Stimulated activated memory B cell treated with anti-CD40 and anti-IgM and Interleukin-4, amounts not matched to agents 10 μg/mL and 1 μg/mL and 100 μg/mL, for 72 hours (primary cell): ENCODE results near the gene SP140.

Experiments used
- ATAC-seq: fragments of 150-1000 bp; cut with Tn5 transposase; 2 replicates; pipeline ENCODE4 v1.10.0; 2021
- H3K27ac Mint-ChIP-seq: one replicate; pipeline ENCODE4 v1.8.0; 2022; ENCODE audit warnings: mild to moderate bottlenecking, mixed read lengths
- H3K27me3 Mint-ChIP-seq: one replicate; pipeline ENCODE4 v1.8.0; 2022; ENCODE audit warnings: mixed read lengths
- H3K36me3 Mint-ChIP-seq: one replicate; pipeline ENCODE4 v1.8.0; 2022; ENCODE audit warnings: mixed read lengths
- H3K4me1 Mint-ChIP-seq: one replicate; pipeline ENCODE4 v1.8.0; 2022; ENCODE audit warnings: mixed read lengths
- H3K4me3 Mint-ChIP-seq: one replicate; pipeline ENCODE4 v1.8.0; 2022; ENCODE audit warnings: mild to moderate bottlenecking, moderate library complexity, mixed read lengths
- H3K9me3 Mint-ChIP-seq: one replicate; pipeline ENCODE4 v1.8.0; 2022; ENCODE audit warnings: mixed read lengths

The SP140 gene

DNA sequence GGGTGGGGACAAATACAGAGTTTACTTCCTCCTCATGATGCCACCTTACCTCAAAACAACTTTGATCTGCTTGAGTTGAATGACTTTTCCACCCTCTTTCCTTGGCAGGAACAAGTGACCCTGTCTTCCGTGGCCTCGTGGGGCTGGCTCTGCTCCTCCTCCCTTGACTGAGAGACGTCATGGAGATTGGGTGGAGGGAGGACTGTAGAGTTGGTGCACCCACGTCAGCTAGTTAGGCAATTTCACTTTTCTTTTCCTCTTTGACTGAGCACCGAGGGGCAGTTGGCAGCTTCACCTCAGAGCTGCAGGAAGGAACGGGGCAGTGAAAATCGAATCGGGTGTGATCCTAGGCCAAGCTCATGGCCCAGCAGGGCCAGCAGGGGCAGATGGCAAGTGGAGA lies at the start of gene SP140:
Gene SP140, plus strand, starts transcription at position 251 of the 400 bp plus-strand sequence. Its CDS starts 109 bp downstream, at position 360.
- Mint-ChIP-seq H3K4me3 (peak within 1 kb of the TSS; percentile 84), H3K27me3 (no peaks in the 10 kb centered on the region), H3K4me1 (peaks cover 74% of the 10 kb centered on the region), H3K9me3 (no peaks in the 10 kb centered on the region), H3K27ac (peak within 1 kb of the TSS; percentile 96), H3K36me3 (peaks cover 41% of the 10 kb centered on the region)
- ATAC-seq, result peak; percentile 91

DNA sequence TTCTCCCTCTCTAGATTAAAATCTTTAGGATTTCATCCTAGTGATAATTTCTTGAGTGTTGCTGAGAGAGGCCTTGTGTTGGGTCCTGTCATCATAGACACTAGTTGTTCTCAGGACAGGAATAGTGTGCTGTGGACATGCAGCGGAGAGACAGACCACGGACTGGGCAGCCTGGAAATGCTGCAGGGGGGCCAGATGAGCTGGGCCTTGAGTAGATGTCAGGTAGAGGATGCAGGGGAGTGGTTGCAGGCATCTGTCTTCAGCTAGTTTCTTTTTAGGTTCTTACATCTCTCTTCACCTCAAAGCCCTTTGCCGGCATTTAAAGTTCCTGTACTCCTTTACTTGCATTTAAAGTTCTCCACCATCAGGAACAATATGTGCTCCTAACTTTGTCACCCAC lies 48.5 kb upstream of the SP140 start:
- H3K36me3 Mint-ChIP-seq, result peaks cover 84% of the 10 kb centered on the region
- H3K4me1 Mint-ChIP-seq, result no peaks in the 10 kb centered on the region
- H3K27me3 Mint-ChIP-seq, result no peaks in the 10 kb centered on the region
- H3K4me3 Mint-ChIP-seq, result no peak overlapping the region
- H3K27ac Mint-ChIP-seq, result peak overlapping the region; percentile 35
- ATAC-seq, result no peak
- peaks cover under 1% of the 10 kb centered on the region for H3K9me3 Mint-ChIP-seq

DNA sequence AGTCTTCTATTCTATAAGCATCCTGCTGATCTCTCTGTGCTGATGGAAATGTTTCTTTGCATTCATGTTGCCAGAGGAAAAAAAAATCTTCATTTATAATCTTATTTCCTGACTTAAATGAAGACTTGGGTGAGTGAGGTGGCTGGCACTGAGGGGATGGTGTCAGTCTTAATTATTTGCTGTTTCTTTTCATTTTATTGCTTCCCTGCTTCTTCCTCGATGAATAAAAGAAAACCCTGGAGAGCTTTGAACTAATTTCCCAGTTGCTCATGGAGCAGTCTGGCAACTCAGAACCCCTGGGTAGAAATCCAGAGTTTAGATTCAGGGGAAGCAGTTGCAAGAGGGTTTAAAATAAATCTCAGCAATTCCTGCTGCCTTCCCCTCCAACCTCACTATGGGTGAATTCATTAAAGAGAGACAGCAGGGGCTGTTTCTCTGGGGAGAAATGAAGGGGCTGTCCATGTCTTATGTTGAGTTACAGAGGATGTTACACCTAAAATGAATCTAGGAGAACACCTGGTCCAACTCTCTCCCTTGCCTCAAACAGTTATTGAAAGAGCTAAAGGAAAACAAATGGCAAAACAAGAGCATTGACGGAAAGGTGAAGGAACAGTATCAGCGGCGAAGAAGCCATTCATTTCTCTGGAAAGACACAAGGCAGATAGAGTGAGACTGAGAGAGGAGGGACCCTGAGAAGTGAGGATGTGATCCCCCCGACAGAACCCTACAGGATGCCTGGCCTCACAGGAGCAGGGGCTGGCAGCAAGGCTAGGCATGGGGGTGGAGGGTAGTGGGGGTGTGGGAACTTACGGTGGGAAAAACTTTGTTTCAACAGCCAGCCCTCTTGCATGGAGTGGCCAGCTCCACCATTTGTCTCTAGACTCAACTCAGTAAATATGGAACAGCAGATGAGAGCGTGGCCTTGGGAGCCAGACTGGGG lies 46.7 kb upstream of the SP140 start:
- peaks cover 2% of the 10 kb centered on the region for H3K9me3 Mint-ChIP-seq
- H3K36me3 Mint-ChIP-seq, result peaks cover 89% of the 10 kb centered on the region
- H3K27me3 Mint-ChIP-seq, result no peaks in the 10 kb centered on the region
- H3K27ac Mint-ChIP-seq, result peak overlapping the region; percentile 7
- ATAC-seq, result no peak
- H3K4me1 Mint-ChIP-seq, result no peaks in the 10 kb centered on the region
- no peak overlapping the region for H3K4me3 Mint-ChIP-seq

DNA sequence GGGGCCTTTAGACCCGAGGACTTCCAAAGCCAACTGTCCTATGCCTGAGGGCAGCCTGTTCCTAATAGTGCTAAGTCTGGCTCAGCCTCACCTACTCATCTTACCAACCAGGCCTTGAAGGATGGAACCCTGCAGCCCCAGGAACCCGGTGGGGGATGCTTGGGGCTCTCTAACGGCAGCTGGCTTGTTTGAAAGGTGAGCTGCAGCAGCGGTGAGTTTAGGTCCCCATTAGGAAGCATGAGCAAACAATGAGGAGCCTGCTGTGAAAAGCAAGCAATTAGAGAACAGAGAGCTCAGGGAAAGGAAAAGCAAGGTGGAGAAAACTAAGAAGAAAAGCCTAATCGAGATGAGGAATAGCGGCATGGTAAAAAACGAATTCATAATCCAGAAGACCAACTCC lies 45.6 kb upstream of the SP140 start:
- H3K36me3 Mint-ChIP-seq, result peaks cover 89% of the 10 kb centered on the region
- no peaks in the 10 kb centered on the region for H3K4me1 Mint-ChIP-seq
- no peak for ATAC-seq
- no peak overlapping the region for H3K4me3 Mint-ChIP-seq
- H3K27me3 Mint-ChIP-seq, result no peaks in the 10 kb centered on the region
- no peak overlapping the region for H3K27ac Mint-ChIP-seq
- peaks cover 2% of the 10 kb centered on the region for H3K9me3 Mint-ChIP-seq

DNA sequence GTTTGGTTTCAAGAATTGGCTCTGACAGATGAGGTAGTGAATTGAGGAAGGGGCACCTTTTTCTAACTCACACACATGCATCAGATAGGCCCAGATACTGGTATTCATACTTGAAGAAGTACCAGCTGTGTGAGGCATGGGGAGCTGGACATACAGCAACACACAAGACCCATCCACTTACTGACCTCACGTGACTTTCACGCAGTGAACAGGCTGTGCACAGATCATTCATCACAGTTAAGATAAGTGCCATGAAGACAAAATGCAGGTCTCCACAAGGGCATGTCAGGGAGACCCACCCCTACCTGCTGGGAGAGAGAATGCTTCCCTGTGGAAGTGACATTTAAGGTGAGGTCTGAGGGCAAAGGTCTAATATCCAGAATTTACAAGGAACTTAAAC lies 44.3 kb upstream of the SP140 start:
- peaks cover 93% of the 10 kb centered on the region for H3K36me3 Mint-ChIP-seq
- H3K27me3 Mint-ChIP-seq, result no peaks in the 10 kb centered on the region
- ATAC-seq, result no peak
- peaks cover 2% of the 10 kb centered on the region for H3K9me3 Mint-ChIP-seq
- H3K4me3 Mint-ChIP-seq, result no peak overlapping the region
- H3K27ac Mint-ChIP-seq, result no peak overlapping the region
- no peaks in the 10 kb centered on the region for H3K4me1 Mint-ChIP-seq

DNA sequence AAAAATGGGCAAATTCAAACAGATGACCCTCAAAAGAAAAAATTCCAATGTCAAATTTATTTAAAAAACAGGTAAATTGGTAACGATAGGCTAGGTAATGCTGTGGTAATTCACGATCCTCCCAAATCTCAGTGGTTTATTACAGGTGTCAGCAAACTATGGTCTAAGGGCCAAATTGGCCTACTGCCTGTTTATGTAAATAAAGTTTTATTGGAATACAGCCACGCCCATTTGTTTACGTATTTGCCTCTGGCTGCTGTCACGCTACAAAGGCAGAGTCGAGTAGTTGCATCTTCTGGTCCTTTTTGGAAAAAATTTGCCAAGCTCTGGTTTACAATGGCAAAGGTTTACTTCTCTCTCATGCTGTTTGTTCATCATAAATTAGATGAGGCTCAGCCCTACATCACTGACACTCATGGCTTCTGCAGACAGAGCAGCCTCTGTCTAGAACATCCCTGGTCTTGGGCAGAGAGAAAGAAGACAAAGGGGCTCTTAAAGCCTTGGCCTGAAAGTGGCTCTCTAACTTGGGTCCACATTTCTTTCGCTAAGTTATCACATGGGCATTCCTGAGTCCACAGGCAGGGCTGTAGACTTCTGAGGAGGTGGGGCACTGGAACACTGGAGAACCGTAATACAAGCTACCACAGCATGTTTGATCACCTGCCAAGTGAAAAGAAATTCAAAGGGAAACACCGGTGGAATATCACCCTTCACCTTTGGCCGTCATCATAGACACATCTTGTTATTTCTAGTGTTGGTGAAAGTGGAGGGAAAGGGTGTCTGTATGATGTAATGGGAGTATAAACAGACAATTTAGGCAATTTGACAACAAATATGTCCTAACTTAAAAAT lies 40.6 kb upstream of the SP140 start:
- Mint-ChIP-seq H3K27ac (no peak overlapping the region), H3K4me1 (peaks cover 6% of the 10 kb centered on the region), H3K36me3 (peaks cover 95% of the 10 kb centered on the region), H3K4me3 (no peak overlapping the region), H3K27me3 (no peaks in the 10 kb centered on the region), H3K9me3 (peaks cover 2% of the 10 kb centered on the region)
- ATAC-seq, result no peak

DNA sequence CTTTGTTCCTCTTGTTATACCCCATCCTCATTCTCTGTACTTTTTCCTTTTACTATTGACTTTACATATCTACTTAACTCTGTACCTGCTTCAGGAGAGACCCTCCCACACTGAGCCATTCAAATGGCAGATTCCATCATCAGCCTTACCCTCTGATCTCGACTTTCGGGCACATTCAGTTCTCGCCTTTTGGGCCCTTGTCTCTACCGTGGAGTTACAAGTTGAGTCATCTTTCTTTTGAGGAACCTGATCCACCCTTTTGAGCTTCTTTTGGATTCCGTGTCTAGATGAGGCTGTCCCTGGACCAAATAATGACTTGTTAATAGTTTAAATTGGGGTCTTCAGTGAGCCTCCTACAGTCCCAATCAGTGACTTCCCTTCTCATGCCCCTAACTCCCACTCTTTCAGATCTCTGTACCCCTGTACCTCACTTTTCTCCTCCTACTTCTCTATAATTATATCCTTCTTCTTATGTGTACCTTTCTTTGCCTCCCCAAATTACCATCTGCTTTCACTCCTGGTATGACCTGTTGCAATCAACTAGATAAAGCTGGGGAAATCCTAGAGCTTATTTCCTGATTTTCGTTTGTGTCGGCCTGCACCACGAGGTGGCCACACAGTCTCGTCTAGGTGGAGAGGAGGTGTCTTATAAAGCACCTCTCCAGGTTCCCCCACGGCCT lies 23.0 kb upstream of the SP140 start:
- peaks cover 70% of the 10 kb centered on the region for H3K36me3 Mint-ChIP-seq
- no peaks in the 10 kb centered on the region for H3K27me3 Mint-ChIP-seq
- no peaks in the 10 kb centered on the region for H3K9me3 Mint-ChIP-seq
- ATAC-seq, result peak; percentile 86
- peak overlapping the region; percentile 71 for H3K4me3 Mint-ChIP-seq
- H3K27ac Mint-ChIP-seq, result peak overlapping the region; percentile 93
- peaks cover 43% of the 10 kb centered on the region for H3K4me1 Mint-ChIP-seq

DNA sequence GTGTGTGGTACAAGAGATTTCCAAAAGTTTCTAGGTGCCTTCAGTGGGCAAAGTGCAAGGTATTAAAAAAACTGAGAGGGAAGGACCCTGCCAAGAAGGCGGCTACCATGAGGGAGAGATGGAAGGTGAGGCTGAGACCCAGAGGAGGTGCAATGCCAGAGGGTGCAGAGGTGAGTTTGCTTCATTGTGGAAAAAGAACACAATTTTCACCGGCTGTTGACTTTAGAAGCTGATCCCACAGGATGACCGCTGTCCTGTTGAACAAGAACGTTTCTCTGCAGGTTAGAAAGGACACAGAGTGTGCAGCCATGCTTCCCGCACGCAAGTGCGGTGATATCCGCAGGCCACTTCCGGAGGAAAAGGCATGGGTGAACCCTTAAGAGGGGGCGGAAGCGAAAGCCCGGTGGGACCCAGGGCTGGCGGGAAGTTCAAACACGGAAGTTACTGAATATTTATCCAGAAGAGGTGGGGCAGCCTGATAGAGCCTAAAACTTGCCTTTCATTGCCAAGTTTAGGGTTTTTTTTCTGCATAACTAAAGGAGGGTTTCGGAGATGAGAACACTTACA lies 22.3 kb upstream of the SP140 start:
- peaks cover 43% of the 10 kb centered on the region for H3K4me1 Mint-ChIP-seq
- ATAC-seq, result peak; percentile 81
- H3K9me3 Mint-ChIP-seq, result no peaks in the 10 kb centered on the region
- H3K4me3 Mint-ChIP-seq, result peak overlapping the region; percentile 71
- peak overlapping the region; percentile 93 for H3K27ac Mint-ChIP-seq
- peaks cover 64% of the 10 kb centered on the region for H3K36me3 Mint-ChIP-seq
- H3K27me3 Mint-ChIP-seq, result no peaks in the 10 kb centered on the region

DNA sequence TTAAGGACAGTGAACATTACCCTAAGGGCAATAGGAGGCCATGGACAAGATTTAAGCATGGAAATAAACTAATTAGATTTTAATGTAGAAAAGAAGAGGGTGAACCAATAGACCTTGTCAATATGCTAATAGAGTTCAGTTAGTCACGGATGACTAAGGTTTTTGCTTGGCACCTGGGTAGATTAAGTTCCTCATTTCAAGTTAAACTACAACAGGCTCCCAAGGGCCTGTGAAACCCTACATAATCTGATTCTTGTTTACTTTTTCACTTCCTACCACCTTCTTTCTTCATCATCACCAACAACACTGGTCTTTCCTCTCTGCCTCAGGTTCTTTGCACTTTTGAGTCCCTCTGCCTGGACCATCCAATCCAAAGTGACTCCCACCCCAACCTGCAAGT lies 20.5 kb upstream of the SP140 start:
- H3K27ac Mint-ChIP-seq, result peak overlapping the region; percentile 93
- peak; percentile 74 for ATAC-seq
- peak overlapping the region; percentile 55 for H3K4me3 Mint-ChIP-seq
- no peaks in the 10 kb centered on the region for H3K27me3 Mint-ChIP-seq
- H3K4me1 Mint-ChIP-seq, result peaks cover 43% of the 10 kb centered on the region
- H3K9me3 Mint-ChIP-seq, result no peaks in the 10 kb centered on the region
- H3K36me3 Mint-ChIP-seq, result peaks cover 52% of the 10 kb centered on the region

DNA sequence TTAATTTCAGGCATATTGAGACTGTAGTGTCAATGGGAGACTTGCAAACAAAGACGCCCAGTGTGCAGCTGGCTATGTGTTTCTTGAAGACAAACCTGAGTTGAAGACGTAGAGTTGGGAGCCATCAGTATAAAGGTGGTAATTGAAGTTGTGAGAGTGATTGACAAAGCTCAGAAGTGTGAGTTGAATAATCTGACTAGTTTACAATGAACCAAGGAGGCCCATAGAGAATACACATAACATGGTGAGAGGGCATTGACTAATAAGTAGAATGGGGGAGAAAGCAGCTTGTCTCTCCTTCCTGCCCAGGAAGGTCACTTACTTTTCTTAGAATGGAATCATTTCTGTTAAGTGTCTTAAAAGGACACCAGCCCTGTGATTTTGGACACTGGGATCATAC lies 19.8 kb upstream of the SP140 start:
- Mint-ChIP-seq H3K4me3 (peak overlapping the region; percentile 38), H3K4me1 (peaks cover 43% of the 10 kb centered on the region), H3K27me3 (no peaks in the 10 kb centered on the region), H3K27ac (peak overlapping the region; percentile 93), H3K9me3 (no peaks in the 10 kb centered on the region), H3K36me3 (peaks cover 45% of the 10 kb centered on the region)
- peak; percentile 28 for ATAC-seq

DNA sequence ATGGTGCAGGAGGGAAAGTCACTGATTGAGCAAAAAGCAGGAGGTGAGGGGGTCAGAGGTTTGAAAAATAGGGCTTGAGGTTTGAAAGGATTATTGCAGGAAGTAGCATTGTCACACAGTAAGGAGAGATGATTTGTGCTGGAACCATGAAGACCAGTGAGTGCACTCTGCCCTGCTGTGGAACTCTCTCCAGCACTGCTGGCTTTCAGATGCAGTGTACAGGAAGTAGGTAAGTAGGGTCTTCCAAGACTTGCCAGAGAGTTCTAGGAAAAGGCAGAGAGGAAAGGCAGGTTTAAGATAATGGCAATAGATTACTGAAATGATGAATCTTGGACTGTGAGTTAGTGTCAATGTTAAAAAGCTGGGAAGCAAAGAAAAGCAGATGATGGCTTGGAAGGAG lies 17.0 kb upstream of the SP140 start:
- ATAC-seq, result no peak
- no peak overlapping the region for H3K27ac Mint-ChIP-seq

DNA sequence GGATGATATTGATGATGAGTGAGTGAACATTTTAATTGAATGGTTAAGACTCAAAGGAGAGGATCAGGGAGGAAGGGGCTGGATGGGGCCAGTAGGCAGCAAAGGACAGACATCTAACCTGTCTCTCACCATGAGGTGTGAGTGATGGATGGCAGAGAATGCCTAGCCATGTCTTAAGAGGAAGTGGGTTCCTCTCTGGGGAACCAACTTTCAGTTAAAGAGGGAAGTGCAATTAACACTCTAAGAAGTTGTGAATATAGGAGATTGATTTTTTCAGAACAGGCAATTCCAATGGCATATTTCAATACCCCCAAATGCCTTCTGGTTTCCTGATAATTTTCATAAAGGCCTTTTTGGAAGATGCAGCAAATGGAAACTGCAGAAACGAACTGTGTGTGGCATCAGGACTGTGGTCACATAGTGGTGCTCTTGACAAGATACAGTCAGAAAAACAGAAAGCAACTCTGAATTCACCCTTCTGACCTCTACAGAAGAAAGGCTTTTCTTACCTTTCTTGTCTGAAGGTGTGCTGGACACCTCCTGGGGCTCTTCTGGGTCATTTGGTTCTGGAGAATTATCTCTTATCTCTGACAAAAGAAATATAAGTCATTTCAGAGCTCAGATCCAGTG lies 16.0 kb upstream of the SP140 start:
- H3K4me3 Mint-ChIP-seq, result no peak overlapping the region
- H3K9me3 Mint-ChIP-seq, result no peaks in the 10 kb centered on the region
- H3K36me3 Mint-ChIP-seq, result peaks cover 55% of the 10 kb centered on the region
- H3K27me3 Mint-ChIP-seq, result no peaks in the 10 kb centered on the region
- H3K4me1 Mint-ChIP-seq, result peaks cover 43% of the 10 kb centered on the region
- H3K27ac Mint-ChIP-seq, result no peak overlapping the region
- ATAC-seq, result peak; percentile 89

More for the DNA sequence above, 17.0 kb upstream of the SP140 start:
- no peaks in the 10 kb centered on the region for H3K27me3 Mint-ChIP-seq
- H3K4me3 Mint-ChIP-seq, result no peak overlapping the region
- no peaks in the 10 kb centered on the region for H3K9me3 Mint-ChIP-seq
- H3K4me1 Mint-ChIP-seq, result peaks cover 41% of the 10 kb centered on the region
- H3K36me3 Mint-ChIP-seq, result peaks cover 52% of the 10 kb centered on the region

DNA sequence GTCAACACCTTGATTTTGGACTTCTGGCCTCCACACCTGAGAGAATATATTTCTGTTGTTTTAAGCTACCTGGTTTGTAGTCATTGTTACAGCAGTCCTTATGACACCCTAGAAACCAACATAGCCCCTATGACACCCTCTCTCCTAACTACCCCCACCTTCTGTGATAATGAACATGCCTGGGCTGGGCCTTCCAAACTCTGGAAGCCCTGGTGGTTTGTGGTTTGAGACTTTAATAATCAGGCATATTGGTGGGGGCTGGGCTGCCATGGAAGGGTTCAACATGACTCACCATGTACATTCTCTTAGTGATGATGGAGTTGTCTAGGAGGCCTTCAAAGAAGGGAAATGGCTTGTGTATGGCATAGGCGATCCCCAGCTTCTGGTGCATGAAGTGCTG lies 9.0 kb upstream of the SP140 start:
- Mint-ChIP-seq H3K9me3 (no peaks in the 10 kb centered on the region), H3K36me3 (peaks cover 52% of the 10 kb centered on the region), H3K4me1 (peaks cover 73% of the 10 kb centered on the region), H3K27me3 (no peaks in the 10 kb centered on the region), H3K4me3 (no peak overlapping the region), H3K27ac (peak overlapping the region; percentile 96)
- no peak for ATAC-seq

DNA sequence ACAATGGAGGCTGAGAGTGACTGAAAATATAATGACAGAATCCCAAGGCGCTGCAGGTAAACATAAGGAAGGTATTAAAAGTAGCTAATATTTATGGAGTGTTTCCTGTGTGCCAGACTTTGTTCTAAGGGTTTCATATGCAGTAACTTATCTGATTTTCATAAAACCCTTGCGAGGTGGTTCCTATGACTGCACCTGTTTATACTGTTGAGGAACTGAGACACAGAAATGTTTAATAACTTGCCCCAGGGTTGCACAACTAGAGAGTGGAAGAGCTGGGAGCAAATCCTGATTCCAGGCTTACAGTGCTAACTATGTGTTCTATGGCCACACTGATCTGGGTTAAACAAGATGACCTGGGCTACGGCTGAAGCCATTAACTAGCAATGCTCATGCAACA lies 8.1 kb upstream of the SP140 start:
- Mint-ChIP-seq H3K4me3 (peak overlapping the region; percentile 82), H3K36me3 (peaks cover 43% of the 10 kb centered on the region), H3K9me3 (no peaks in the 10 kb centered on the region), H3K27ac (peak overlapping the region; percentile 96), H3K4me1 (peaks cover 73% of the 10 kb centered on the region), H3K27me3 (no peaks in the 10 kb centered on the region)
- ATAC-seq, result peak; percentile 71
